Measurements from ENCODE around the gene CLBA1.

GRCh38 chr14:104991896-104992230, 6.3 kb downstream of the CLBA1 start:
- TF ChIP-seq EZH2 (IDR thresholded peaks at IDR 0.05) = no peak
- no peak for TF ChIP-seq POLR2AphosphoS5 (IDR thresholded peaks at IDR 0.05; ENCODE audit: borderline replicate concordance, low read depth, low read length)

Data from SK-N-MC (cell line).